Stimulated activated CD8-positive, alpha-beta memory T cell treated with anti-CD3 and anti-CD28 coated beads, Interleukin-4, amount 100 ng/mL, for 4 hours (primary cell): ENCODE measurements around the gene SLC15A1.
"Not testable (repeated sequence)": the region's sequence is repeated elsewhere in the genome, so short reads cannot be mapped to it uniquely, and the experiment has no call there.

Experiments
- DNase-seq, 2 donors: peaks; one replicate each; pipeline ENCODE4 v3.0.0-alpha.2; 2020; ENCODE audit warnings: low read depth in 2 of 2, low spot score in 1 of 2

SLC15A1 gene

DNA sequence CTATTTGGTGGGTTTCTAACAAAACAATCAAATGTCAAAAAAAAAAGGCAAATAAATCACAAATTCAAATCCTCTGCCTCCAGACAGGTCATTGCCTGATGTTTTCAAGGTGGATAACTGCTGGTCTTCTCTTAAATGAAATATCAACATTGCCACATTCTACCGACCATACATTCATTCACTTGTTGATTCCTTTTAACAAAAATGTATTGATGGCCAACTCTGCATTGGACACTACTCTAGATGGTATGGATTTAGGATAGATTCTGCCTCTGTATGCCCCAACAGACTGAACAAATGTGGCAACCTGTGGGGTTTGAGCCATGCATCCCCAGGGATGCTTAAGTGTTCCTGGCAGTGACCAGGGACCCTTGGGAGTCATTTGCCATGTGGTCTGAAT is 88.0 kb downstream of the SLC15A1 start:
- no peak for DNase-seq

DNA sequence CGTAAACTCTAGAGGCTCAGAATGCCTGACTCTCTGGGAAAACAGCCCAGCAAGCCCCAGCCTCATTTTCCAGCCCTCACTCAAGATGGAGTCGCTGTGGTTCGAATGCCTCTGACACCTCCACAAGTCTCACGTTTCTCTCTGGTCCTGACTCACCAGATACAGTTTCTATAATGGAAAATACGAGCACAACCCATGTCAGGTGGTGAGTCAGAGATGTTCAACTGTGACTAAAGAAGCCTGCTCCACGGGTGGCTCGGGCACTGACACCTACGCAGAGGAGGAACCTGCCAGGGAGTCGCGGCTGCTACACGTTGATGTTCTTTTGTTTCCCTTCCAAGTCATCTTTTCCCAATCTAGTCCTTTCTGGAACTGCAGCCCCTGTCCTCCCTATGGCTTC is 88.4 kb downstream of the SLC15A1 start:
- peak; percentile 9 to 30 for DNase-seq

- DNase-seq: no peak
These were observed 94.3 kb downstream of the SLC15A1 start for GRCh38 chr13:98658131-98658530.

DNA sequence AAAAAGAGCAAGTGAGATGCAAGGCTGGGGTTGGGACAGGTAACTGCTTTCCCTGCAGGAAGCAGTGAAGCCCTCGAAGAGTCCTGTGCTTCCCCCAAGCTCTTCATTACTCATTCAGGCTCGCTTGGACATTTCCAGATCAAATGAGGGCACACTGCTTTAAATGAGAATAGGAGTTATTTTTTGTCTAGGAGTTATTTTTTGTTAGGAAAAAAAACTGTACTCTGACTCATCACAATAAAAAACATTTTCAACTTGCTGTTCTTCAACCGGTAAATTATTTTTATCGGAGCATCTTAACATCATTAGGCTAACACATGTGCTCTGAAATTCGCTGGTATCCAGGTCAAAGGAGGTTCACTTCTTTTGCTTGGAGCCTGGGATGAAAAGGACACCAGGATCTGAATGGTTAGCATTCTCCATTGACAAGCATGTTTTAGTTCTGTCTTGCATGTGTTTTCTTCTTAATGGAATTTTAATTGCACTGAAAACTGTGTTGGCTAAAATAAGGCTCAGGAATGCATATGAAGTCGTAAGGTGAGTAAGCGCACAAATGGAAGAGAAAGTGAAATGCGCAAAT is 94.9 kb downstream of the SLC15A1 start:
- DNase-seq: no peak

- no peak for DNase-seq
These were observed 96.2 kb downstream of the SLC15A1 start for GRCh38 chr13:98656223-98656622.

DNA sequence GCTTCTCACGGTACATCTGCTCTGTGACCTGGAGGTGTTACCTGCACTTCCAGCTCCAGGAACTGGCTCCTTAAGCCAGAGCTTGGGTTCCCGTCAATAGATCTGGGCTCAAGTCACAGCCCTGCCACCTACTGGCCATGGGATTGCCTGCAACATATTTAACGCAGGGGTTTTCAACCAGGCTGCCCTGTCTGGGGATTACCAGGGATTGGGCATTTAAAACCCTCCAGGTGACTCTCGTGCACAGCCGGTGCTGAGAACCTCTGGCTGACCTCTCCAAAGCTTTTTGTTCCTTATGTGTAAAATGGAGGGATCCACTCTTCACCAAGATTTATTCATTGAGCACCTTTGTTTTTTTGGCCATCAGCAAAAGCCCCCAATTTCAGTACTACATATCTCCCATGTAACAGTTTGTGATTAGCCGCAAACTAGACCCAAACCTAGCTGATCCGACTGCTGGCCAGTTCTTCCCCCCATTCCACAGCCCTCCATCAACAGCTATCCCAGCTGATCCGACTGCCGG is 98.9 kb downstream of the SLC15A1 start:
- peak; percentile 28 to 45 for DNase-seq

GRCh38 chr13:98652721-98653462 is 99.6 kb downstream of the SLC15A1 start:
- DNase-seq: no peak

GRCh38 chr13:98652276-98652675 is 100.2 kb downstream of the SLC15A1 start:
- no peak for DNase-seq

GRCh38 chr13:98651744-98652143 is 100.7 kb downstream of the SLC15A1 start:
- DNase-seq: no peak

DNA sequence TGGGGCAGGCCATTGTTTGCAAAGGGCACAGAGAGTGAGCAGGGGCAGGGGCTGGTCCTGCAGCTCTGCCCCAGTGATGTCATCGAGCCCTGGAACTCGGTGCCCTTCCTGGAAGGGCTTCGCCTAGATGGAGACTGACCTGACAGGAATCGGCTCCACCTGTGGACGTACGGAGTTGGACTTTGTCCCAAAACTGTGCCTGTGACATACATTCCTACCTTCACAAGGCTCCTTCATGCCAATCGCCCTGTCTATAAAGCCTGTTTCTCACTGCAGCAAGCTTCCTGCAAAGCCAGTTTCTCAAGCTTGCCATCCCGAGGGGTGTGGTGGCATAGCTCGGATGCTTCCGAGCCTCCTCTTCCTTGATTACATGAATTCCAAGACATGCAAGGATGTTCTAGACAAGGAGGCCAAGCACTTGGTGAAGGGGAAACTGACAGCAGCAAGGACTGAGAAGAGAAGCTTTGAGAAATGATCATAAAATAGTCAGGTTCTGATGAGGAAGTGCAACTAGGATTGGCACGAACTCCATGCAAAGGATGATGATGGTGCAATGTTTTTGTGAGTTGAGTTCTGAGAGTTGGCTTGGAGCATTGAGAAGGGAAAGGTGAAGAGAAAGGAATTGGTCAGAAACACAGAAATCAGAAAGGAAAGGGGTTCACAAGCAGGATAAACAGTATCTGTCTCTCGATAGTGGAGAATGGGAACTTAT is 101.9 kb downstream of the SLC15A1 start:
- DNase-seq: no peak

DNA sequence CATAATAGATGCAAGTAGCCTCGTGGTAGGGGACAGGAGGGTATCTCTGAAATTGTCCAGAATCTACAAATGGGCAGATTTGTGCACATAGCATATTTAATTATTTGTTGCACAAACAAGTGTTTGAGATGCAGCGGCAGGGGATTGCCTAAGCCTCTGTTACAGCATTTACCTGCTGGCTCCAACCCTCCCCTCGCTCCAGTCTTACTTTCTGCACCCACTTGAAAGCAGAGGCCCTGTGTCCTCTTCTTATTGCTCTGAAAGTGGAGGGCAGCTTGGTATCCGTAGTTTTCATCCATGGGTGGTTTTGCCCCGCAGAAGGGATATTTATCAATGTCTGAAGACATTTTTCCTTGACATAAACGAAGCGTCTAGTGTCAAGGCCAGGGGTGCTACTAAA is 102.6 kb downstream of the SLC15A1 start:
- DNase-seq: no peak

DNA sequence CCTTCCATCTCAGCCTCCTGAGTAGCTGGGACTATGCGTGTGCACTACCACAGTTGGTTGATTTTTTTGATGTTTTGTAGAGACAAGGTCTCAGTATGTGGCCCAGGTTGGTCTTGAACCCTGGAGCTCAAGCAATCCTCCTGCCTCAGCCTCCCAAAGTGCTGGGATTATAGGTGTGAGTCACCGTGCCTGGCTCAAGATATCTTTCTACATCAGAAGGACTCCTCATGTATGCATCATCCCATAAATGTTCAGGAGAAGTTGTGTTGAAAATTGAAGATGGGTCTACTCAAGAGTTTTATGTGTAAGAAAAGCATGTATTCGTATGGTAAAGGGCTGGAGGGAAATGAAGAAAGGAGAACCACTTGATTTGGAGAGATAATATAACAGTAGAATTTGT is 103.8 kb downstream of the SLC15A1 start:
- DNase-seq: no peak

GRCh38 chr13:98648141-98648540 is 104.3 kb downstream of the SLC15A1 start:
- no peak for DNase-seq

DNA sequence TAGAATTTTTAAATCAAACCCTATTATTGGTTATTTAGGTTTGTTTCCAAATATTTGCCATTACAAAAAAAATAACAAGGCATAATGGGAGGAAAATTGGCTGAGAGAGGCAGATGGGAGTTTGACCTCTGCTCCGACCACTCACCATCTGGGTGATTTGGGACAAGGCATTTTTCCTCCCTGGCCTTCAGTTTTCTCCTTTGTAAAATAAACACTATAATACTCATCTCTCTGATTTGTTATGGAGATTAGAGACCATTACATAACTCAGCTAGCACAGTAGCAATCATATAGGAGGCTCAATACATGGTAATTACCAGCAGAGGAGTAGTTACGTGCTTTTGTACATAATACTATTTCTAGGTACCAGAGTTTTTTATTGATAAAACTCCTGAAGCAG is 105.4 kb downstream of the SLC15A1 start:
- no peak for DNase-seq

DNA sequence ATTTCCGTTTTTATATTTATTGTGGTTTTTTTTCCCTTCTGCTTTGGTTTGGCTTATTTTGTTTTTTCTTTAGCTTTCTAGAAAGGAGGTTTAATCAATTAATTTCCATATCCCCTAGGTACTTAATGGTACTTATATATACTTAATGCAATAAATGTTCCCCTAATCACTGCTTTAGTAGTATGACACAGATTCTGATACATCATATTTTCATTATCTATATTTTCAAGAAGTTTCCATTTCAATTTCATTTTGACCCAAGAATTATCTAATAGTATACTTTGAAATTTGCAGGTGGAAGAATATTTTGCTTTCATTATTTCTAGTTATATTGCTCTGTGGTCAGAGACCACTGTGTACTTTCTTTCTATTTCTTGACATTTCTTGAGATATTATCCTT is 109.0 kb downstream of the SLC15A1 start:
- DNase-seq: no peak

DNA sequence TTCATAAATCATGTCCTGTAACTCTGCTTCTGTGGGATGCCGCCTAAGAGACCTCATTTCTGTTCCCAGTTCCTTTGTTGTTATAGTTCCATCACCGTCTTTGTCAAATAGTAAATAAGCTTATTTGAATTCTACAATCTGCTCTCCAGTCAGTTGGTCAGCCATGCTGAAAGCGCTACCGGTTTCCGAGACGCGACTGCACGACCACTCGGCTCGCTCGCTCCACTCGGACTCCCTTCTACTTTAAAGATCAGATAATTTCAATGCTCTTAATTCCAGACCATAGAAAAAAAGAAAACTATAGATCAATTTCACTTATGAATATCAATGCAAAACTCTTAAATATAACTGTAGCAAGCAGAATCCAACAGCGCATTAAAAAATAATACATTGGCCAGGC is 111.4 kb downstream of the SLC15A1 start:
- no peak for DNase-seq

DNA sequence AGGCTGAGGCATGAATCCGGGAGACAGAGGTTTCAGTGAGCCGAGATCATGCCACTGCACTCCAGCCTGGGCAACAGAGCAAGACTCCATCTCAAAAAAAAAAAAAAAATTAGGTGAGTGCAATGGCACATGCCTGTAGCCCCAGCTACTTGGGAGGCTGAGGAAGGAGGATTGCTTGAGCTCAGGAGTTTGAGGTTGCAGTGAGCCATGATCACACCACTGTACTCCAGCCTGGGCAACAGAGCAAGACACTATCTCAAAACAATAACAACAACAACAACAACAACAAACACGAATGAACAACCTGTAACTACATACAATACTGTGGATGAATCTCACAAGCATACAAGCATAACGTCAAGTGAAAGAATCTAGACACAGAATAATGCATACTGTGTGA is 112.7 kb downstream of the SLC15A1 start:
- not testable (repeated sequence) for DNase-seq

DNA sequence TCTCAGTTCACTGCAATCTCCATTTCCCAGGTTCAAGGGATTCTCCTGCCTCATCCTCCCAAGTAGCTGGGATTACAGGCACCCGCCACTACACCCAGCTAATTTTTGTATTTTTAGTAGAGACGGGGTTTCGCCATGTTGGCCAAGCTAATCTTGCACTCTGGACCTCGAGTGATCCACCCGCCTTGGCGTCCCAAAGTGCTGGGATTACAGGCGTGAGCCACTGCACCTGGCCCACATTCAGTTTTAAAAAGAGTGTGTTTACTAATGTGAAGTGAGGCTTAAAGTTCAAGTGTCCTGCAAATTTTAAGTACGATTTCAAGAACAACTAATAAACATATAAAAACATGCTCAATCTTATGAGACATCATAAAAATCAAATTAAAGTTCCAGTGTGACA is 114.1 kb downstream of the SLC15A1 start:
- DNase-seq: not testable (repeated sequence)
